Ectodermal cell (in vitro differentiated cells): ENCODE measurements around the gene SPC24. TPM values are rescaled to one million over a fixed set of nuclear protein-coding genes. Genes with fewer than 3 reads are reported as not detected.

ENCODE experiments used
- H3K27ac ChIP-seq: 2 replicates; pipeline ENCODE4 v1.7.0; 2013; ENCODE audit warnings: mild to moderate bottlenecking, low read depth, low read length; ENCODE audit not compliant: insufficient read depth, poor library complexity, severe bottlenecking
- H3K27me3 ChIP-seq: 2 replicates; pipeline ENCODE4 v1.7.0; 2013; ENCODE audit warnings: mild to moderate bottlenecking, low read length; ENCODE audit not compliant: insufficient read depth, control insufficient read depth, poor library complexity, severe bottlenecking
- H3K36me3 ChIP-seq: one replicate; pipeline ENCODE4 v1.7.0; 2013; ENCODE audit warnings: low read length; ENCODE audit not compliant: control insufficient read depth, insufficient read depth
- H3K4me1 ChIP-seq: one replicate; pipeline ENCODE4 v1.7.0; 2013; ENCODE audit warnings: low read length; ENCODE audit not compliant: control insufficient read depth, insufficient read depth
- H3K4me3 ChIP-seq: 2 replicates; pipeline ENCODE4 v1.7.0; 2013; ENCODE audit warnings: low read depth, low read length, control low read depth; ENCODE audit not compliant: insufficient read depth
- H3K9me3 ChIP-seq: 2 replicates; pipeline ENCODE4 v1.7.0; 2013; ENCODE audit warnings: mild to moderate bottlenecking, low read length, moderate library complexity; ENCODE audit not compliant: control insufficient read depth
- WGBS, 2 experiments: methylation state at CpG; one replicate each; pipeline ENCODE4 v1.1.7; 2013; ENCODE audit warnings: missing lambda C conversion rate in 2 of 2; 5-methylcytosine and 5-hydroxymethylcytosine counted together
- polyA plus RNA-seq, 4 experiments: library from polyadenylated mRNA; stranded (reverse); fragments of 50-300 nt; gene quantifications; one replicate each; pipeline ENCODE4 v1.2.3, GENCODE V29; 2013

SPC24 gene, protein sequence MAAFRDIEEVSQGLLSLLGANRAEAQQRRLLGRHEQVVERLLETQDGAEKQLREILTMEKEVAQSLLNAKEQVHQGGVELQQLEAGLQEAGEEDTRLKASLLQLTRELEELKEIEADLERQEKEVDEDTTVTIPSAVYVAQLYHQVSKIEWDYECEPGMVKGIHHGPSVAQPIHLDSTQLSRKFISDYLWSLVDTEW
- polyA plus RNA-seq (2013, experiment 1 of 4), result 40.8 TPM
- 34.0 TPM for polyA plus RNA-seq (2013, experiment 2 of 4)
- polyA plus RNA-seq (2013, experiment 3 of 4), result 28.9 TPM
- 26.9 TPM for polyA plus RNA-seq (2013, experiment 4 of 4)

DNA sequence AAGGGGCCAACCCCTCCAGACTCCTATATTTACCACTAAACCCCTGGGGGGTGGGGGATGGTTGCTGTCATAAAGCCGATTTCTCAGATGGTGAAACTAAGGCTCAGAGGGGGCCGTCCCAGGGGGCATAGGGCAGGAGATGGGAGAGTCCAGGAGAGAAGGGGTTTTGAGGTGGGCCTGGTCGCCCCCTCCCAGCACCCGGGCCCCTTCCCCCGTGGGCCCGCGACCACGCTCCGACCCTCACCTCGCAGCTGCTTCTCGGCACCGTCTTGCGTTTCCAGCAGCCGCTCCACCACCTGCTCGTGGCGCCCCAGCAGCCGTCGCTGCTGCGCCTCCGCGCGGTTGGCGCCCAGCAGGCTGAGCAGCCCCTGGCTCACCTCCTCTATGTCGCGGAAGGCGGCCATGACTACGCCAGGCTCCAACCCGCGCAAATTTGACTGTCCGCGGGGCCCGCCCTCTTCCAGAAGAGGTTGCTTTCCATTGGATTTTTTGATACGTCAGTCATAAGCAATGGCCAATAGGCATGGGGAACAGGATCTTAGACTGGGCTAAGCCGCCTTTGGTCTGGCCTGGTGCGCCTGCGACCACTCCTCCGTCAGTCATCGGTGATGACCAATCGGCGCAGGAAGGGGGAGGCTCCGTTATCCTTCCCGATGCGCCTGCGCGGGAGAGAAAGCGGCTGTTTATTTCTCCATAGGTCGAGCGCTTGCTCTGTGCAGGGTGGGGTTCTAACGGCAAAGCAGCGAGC is at the start of gene SPC24:
Gene SPC24, minus strand, starts transcription at position 410 of the 748 bp plus-strand sequence. Its CDS starts 6 bp downstream, at position 404.
- Histone ChIP-seq H3K4me1 (no peaks in the 10 kb centered on the region), H3K27me3 (no peaks in the 10 kb centered on the region), H3K27ac (no peak within 1 kb of the TSS), H3K4me3 (peak within 1 kb of the TSS; percentile 99), H3K9me3 (no peaks in the 10 kb centered on the region), H3K36me3 (no peaks in the 10 kb centered on the region)
- 0 to 1% methylated on average over 50 of the region's 50 CpGs for WGBS, 2 experiments

DNA sequence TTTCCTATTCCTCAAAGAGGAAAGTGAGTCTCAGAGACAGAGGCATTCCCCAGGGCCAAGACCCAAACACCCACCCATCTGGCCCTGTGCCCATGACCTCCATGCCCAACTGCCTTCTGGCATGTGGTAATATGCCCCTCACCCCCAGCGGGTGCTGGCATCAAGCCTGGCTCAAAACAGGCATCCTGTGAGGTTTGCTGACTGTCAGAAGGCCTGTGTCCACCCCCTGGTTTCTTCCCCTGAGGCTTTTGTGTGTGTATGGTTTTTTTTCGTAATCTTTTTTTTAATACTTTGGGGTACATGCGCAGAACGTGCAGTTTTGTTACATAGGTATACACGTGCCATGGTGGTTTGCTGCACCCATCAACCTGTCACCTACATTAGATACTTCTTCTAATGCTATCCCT is 49.4 kb upstream of the SPC24 start:
- no peak overlapping the region for H3K4me3 ChIP-seq
- H3K36me3 ChIP-seq, result no peaks in the 10 kb centered on the region
- WGBS, 2 experiments, result 92% methylated on average over 5 of the region's 5 CpGs

DNA sequence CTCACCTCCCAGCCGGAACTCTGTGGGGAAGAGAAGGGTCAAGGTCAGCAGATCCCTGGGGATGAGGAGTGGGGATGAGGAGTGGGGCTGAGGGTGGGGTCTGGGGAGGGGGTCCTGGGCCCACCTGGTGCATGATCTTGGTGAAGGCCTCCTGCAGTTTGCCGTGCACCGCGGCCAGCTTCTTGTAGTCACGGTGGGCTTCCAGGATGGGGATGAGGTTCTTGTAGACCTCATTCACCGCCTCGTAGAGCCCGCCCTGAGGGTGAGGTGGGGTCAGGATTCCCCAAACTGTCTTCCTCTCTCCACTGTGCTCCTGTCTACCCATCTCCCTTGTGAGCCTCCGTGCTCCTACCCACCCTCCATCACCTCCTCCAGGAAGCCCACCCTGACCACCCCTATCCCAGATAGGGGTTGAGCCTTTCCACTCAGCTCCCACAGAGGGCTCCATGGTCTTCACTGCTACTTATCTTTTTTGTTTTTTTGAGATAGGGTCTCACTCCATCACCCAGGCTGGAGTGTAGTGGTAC is 48.6 kb upstream of the SPC24 start:
- no peak overlapping the region for H3K4me3 ChIP-seq
- no peaks in the 10 kb centered on the region for H3K36me3 ChIP-seq
- H3K27ac ChIP-seq, result no peak overlapping the region
- WGBS, 2 experiments, result 92 to 95% methylated on average over 9 of the region's 9 CpGs
- H3K4me1 ChIP-seq, result no peaks in the 10 kb centered on the region
- no peaks in the 10 kb centered on the region for H3K9me3 ChIP-seq
- no peaks in the 10 kb centered on the region for H3K27me3 ChIP-seq

More for the DNA sequence above, 49.4 kb upstream of the SPC24 start:
- Histone ChIP-seq H3K9me3 (no peaks in the 10 kb centered on the region), H3K4me1 (no peaks in the 10 kb centered on the region), H3K27me3 (no peaks in the 10 kb centered on the region), H3K27ac (no peak overlapping the region)

DNA sequence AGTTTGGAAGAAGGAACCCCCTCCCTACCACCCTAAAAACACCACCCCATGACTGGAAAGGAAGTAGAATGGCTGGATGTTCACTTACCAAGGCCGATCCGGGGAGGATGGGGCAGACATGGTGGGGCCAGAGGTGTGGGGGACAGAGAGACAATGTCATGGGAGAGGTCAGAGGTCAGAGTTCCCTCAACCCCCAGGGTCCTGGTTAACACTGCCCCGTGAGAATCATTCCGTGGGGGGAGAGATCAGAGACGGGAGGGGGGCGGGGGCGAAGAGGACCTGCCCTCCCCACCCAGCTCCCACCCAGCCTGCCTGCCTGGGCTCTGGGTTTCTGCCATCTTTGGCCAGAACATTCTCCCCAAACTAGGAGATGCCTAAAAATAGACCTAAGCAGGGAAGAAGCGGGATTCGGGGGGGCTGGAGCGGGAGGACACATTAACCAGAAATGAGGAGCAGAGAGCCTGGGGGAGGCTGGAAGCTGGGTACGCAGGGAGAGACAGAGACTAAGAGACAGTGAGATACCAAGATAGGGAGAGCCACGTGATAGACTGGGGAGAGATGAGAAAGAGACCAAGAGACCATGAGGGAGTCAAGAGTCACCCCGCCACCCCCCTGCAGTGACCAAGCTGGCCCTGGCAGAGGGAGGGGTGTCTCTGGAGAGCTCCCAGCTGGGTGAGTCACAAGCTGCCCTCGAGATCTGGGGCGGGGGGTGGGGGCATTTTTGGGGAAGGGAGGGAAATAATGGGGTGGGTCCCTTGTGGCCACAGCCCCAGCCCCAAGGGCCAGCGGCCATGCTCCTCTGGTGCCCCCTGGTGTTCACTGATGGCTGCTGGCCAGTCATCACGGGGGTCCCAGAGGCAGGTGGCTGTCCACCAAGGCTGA is 47.9 kb upstream of the SPC24 start:
- 72 to 75% methylated on average over 17 of the region's 17 CpGs for WGBS, 2 experiments
- Histone ChIP-seq H3K36me3 (no peaks in the 10 kb centered on the region), H3K4me3 (no peak overlapping the region), H3K9me3 (no peaks in the 10 kb centered on the region), H3K4me1 (no peaks in the 10 kb centered on the region), H3K27me3 (no peaks in the 10 kb centered on the region), H3K27ac (no peak overlapping the region)

- Histone ChIP-seq H3K36me3 (no peaks in the 10 kb centered on the region), H3K4me1 (no peaks in the 10 kb centered on the region), H3K9me3 (no peaks in the 10 kb centered on the region), H3K27ac (no peak overlapping the region), H3K4me3 (no peak overlapping the region), H3K27me3 (no peaks in the 10 kb centered on the region)
- WGBS, 2 experiments, result 90 to 92% methylated on average over 20 of the region's 20 CpGs
Observed at GRCh38 chr19:11202488-11203193, 47.1 kb upstream of the SPC24 start.

DNA sequence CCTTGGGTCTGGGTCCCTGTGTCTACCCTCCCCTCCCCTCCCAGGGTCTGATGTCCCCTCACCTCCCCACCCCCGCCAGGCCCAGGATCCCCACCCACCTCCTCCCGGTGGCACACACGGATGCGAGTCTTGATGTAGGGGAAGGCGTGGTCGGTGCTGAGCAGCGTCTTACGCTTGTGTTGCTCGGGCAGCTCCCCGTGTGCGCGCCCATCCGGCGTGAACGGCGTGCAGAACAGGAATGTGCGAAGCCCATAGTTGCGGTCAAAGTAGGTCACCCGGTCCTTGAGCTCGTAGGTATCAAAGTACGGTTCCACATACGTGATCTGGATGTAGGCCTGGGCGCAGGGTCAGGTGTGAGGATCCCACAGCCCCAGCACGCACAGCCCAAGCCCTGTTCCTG is 46.2 kb upstream of the SPC24 start:
- Histone ChIP-seq H3K27me3 (no peaks in the 10 kb centered on the region), H3K27ac (no peak overlapping the region), H3K9me3 (no peaks in the 10 kb centered on the region), H3K4me3 (no peak overlapping the region), H3K36me3 (no peaks in the 10 kb centered on the region), H3K4me1 (no peaks in the 10 kb centered on the region)
- WGBS, 2 experiments, result 95 to 96% methylated on average over 23 to 24 of the region's 24 CpGs

GRCh38 chr19:11200931-11201330 is 45.3 kb upstream of the SPC24 start:
- Histone ChIP-seq H3K27me3 (no peaks in the 10 kb centered on the region), H3K36me3 (no peaks in the 10 kb centered on the region)
- WGBS, 2 experiments, result 93 to 95% methylated on average over 9 of the region's 9 CpGs

DNA sequence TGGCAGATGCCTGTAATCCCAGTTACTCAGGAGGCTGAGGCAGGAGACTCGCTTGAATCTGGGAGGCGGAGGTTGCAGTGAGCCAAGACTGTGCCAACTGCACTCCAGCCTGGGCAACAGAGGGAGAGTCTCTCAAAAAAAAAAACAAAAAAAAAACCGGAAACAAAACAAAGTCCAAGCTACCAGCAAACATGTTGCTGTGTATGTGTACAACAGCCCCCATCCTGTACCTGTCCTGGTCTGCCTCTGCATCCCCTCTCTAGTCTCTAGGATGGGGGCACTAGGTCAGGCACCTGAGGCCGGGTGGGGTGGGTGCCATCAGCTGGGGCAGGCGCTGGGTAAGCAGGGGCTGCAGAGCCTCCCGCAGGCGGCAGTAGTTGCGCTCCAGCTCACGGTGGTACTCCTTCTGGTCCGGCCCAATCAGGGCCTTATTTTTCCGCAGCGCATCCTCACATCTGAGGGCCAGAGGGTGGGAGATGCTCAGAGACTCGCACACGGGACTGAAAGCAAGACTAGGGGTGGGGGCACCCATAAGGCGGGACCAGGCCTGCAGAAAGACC is 44.5 kb upstream of the SPC24 start:
- Histone ChIP-seq H3K36me3 (no peaks in the 10 kb centered on the region), H3K4me1 (no peaks in the 10 kb centered on the region), H3K27ac (no peak overlapping the region), H3K27me3 (no peaks in the 10 kb centered on the region), H3K4me3 (no peak overlapping the region), H3K9me3 (no peaks in the 10 kb centered on the region)
- 91 to 93% methylated on average over 15 of the region's 15 CpGs for WGBS, 2 experiments

More at GRCh38 chr19:11200931-11201330, 45.3 kb upstream of the SPC24 start:
- Histone ChIP-seq H3K9me3 (no peaks in the 10 kb centered on the region), H3K4me3 (no peak overlapping the region), H3K27ac (no peak overlapping the region), H3K4me1 (no peaks in the 10 kb centered on the region)

GRCh38 chr19:11199517-11199916 is 43.9 kb upstream of the SPC24 start:
- peaks cover 3% of the 10 kb centered on the region for H3K4me1 ChIP-seq
- WGBS, 2 experiments, result 75% methylated on average over 5 of the region's 5 CpGs
- H3K27ac ChIP-seq, result no peak overlapping the region
- no peaks in the 10 kb centered on the region for H3K9me3 ChIP-seq
- H3K36me3 ChIP-seq, result no peaks in the 10 kb centered on the region
- H3K4me3 ChIP-seq, result no peak overlapping the region
- no peaks in the 10 kb centered on the region for H3K27me3 ChIP-seq
